COR-L47 (cell line): Measurements from ENCODE around the gene TANGO2.

Experiments used
- DNase-seq: peaks from one replicate; lab custom pipeline; 2025; lab: John Stamatoyannopoulos, UW

The TANGO2 gene, protein sequence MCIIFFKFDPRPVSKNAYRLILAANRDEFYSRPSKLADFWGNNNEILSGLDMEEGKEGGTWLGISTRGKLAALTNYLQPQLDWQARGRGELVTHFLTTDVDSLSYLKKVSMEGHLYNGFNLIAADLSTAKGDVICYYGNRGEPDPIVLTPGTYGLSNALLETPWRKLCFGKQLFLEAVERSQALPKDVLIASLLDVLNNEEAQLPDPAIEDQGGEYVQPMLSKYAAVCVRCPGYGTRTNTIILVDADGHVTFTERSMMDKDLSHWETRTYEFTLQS

DNA sequence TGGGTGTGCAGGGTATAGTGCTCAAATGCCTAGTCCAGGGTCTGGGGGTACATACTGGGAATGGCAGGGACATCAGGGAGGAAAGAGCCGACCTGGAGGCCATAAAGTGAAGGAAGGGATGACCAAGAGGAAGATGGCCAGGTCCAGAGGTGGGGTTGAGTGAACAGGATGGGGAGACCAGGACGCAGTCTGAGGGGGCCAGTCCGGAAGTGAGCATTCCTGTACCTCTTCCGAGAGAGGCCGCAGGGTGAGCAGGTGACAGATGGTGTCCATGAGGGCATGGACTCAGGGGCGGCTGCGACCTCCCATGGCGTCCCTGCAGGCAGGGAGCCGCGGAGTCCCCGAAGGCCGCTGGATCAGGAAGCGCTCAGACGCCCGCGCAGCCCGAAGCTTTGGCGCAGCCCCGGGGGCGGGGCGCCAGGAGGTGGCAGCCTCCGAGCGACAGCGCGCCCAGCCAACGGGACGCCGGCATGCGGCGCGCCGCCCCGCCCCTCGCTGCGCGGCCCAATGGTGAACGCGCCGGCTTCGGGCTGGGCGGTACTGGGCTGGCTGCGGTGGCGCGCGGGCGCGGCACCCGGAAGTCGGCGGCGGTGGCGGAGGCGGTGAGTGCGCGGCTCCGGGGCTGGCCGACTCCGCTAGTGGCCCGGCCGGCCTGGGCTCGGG, at the start of gene TANGO2:
TANGO2 (plus strand) TSS at position 578 of the 663 bp plus-strand sequence. CDS start 15,689 bp downstream, outside the sequence.
- peak; percentile 87 for DNase-seq

DNA sequence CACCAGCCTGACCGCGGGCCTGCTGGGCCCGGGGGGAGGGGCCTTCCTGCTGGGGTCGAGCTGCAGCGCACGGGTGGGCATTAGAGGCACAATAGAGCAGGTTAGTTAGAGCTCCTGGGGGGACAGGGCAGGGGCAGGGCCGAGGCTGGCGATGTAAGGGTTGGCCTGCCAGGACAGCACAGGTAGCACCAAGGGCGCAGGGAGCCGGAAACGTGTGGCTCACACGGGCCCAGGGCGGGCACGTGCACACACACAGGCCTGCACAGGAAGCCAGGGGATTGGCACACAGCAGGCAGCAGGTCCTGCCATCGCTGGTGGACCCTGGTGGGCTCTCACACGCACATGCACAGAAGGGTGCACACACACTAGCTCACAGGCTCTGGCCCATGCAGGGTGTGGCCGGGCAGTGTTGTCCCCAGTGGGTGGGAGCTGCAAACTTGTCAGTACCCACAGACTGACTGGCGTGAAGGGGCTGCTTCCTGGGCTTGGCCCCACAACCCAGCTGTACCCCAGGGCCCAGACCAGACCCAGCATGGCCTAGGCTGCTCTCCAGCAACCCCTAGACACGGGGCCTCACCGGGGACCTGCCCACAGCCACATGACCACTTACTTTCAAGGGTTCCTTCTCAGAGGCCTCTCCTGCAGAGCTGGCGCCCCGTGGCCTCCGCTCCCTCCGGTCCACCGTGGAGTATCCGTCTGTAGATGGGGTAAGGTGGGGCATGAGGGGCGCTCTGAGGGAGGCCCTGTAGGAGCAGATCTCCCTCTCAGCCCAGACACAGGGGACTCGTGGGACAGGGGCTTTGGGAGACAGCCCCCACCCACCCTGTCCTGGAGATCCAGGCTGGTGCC, 49.4 kb upstream of the TANGO2 start:
- no peak for DNase-seq

DNA sequence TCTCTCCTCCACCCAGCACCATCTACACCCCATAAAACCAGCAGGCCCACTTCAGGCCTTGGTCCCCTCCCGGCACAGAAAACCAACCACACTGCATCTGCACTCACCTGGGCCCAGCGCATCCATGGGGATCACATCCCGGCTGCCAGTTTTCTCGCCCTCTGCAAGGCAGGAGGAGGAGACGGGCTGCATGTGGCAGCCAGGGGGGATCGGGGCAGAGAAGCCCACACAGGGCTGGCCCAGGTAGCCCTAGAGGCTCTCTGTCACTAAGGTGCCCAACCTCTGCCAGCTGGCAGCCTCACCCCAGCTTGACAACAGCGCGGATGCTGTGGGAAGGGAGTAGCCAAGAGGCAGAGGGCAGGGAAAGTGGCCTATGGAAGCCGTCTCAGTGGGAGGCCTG, 48.7 kb upstream of the TANGO2 start:
- DNase-seq, result no peak

DNA sequence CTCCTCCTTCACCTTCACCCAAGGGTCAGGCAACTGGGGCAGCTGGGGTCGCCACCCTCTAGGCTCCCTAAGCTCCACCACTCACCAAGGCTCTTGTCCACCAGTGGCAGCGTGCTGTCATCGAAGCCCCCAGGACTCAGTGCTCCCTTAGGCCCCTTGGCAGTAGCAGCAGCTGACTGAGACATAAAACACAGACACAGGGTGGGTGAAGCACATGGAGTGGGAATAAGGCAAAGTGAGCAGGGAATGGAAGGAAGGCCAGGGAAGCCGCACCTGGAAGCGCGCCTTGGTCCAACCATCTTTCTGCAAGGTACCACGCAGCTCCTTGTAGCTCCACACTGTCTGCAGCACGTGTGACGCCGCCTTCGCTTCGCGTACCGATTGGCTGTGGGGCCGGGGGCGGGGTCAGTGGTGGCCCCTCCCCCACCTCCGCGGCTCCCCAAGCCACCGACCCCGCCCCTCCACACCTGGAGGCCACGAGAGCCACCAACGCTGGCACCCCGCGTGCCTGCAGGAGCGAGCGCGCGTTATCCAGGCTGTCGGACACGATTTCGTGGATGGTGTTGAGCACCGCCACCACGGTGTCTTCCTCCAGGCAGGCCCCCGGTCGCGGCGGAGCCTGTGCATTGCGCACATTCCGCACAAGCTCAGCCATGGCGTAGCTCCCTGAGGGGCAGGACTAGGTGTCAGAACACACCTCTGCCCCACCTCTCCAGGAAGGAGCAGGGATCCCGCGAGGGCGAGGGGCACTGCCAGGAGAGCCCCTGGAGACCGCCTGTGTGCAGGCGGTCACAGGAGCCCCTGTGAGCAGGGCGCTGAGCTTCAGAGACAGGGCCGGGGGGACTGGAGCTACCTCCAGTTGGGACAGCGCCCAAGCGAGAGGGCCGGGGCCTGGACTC, 48.0 kb upstream of the TANGO2 start:
- DNase-seq, result no peak

DNA sequence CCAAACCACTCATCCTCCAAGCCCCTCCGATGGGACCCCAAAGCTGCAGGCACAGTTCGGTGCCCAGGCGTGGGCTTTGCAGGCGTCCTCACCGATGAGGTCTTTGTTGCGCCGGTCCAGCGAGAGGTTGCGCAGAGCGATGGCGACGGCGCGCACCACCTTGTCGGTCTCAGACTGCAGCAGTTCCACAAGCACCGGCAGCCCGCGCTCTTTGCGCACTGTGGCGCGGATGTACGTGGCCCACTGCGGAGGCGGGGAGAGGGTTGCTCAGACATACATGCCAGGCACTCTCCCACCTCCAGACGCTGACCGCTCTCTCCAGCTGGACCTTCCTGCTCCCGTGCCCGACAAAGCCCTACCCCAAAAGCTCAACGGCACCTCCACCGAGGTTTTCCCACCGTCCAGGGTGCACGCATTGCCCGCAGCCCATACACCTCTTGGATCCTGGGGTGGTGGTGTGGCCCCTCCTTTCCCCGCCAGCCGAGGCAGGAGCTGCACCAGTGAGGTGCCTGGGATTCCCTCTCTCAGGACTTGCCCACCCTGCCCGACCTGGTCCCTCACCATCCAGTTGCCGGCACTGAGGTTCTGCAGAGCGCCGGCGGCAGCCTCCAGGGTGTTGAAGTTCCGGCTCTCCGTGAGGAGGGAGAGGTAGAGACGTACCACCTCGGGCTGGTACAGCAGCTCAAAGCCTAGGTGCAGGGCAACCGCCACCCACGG, 47.2 kb upstream of the TANGO2 start:
- DNase-seq, result no peak

DNA sequence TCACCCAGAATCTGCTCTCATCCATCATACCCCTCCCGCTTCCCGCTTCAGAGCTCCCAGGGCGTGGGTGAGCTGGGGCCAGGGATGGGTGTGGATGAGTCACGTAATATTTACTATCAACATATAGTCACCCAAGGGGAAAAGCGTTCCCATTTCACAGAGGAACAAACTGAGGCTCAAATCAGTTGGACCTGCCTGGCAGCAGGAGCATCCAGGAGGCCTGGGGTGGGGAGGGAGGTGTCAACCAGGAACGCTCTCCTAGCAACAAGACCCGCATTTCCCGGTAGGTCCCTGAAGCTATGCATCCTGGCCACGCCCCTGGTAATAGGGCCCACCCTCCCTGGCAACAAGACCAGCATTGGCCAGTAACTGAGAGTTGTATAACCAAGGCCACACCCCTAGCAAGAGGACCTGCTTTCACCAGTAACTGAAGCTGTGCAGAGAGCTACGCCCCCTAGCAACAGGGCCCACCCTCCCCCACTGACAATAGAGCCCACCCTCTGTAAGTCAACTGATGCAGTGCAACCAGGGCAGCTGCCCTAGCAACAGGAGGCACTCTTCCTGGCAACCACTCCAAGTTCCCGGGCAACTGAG, 46.5 kb upstream of the TANGO2 start:
- peak; percentile 97 for DNase-seq

DNA sequence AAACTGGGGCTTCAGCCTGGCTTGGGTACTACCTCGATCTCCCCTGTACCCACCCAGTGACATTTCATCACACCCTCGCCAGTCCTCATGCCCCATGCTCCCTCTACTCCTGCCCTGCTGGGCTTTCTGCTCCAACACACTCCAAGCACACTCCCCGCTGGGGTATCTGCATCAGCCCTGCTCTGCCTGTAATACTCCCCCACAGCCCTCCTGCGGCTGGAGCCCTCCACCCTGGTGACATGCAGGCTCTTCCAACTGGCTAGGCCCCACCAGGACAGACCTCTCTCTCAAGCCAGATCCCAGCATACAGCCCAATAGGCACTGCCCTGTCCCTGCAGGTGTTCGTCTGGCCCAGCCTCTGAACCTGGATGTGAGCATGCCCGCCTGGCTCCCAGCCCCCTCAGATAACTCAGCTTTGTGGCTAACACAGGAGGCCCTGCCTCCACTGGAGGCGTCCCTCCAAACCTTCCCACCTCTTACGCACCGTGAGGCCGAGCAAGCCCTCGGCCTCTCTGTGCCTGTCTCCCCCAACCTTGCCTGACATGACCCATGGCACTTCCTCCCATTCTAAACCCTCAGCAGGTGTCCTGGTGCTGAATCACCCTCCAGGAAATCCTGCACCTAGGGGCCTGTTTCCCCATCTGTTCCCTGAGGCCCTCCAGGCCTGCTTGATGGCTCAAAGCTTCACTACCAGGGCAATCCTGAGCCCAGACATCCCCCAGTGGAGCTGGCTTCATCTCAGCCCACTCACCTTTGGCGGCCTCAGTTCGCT, 45.8 kb upstream of the TANGO2 start:
- peak; percentile 75 for DNase-seq

DNA sequence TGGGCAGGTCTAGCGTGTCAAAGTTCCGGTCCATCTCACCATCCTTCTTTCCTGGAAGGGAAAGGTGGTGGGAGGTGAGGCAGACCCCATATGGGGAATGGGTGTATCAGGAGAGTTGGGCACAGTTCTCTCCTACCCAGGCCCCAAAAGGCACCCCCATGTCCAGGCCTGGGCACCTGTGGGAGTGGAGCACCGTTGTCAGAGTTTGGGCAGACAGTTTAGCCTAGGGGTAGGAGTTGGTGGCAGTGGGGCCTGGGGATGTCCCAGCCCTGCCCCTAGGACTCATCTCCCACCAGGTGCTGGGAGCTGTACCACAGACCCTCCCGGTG, 45.2 kb upstream of the TANGO2 start:
- no peak for DNase-seq

DNA sequence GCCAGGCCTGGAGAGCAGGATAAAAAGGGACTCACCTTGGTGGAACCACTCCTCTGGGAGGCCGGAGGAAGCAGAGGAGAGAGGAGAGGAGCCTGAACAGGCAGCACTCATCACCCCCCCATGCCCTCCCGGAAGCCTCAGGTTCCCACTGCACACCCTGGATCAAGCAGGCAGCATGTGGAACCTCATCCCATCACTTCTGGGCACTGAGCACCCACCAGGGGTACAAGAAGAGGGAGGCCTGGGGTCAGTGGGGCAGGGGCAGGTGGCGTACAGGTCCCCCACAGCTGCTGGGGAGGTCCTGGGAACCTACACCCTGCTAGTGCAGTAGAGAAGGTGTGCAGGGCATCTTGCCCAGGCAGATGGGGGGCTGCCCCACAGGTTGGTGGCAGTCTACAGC, 44.2 kb upstream of the TANGO2 start:
- DNase-seq, result no peak

DNA sequence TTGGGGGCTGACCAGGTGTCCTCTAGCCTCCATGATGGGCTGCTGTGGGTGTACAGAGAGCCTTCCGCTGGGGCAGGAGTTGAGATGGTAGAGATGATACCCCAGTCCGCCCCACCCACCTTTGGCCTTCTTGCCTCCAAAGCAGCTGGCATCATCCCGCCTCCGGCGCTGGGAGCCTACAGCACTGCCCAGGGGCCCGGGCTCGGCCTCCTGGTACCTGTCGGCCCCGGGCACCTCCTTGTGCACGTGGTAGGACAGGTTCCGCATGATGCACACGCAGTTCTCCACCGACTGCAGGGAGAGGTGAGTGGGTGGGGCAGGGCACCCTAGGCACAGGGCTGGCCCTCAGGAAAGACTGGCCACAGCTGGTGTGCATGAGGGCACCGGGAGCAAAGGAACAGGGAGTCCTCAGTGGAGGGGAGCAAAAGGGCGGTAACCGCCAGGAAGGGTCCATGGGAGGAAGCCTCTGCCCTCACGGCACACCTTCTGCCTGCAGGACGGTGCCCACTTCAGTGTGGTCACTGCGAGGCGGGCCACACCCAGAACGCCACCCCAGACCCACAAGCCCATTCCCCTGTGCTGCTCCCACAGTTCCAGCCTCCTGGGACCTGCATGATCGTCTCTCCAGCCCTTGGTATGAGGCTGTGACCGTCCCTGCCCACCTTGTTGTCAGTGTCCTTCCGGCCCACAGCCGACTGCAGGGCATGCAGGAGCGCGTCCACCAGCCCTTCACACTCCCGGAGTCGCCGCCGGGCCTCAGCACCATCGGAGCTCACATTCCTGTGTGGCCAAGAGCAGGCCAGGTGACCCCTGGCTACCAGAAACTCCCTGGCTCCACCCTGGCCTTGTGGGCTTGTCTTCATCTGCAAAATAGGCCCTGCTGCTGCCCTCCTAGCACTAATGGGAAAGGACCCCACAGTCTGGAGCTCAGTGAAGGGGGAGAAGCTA, 43.3 kb upstream of the TANGO2 start:
- DNase-seq, result no peak

DNA sequence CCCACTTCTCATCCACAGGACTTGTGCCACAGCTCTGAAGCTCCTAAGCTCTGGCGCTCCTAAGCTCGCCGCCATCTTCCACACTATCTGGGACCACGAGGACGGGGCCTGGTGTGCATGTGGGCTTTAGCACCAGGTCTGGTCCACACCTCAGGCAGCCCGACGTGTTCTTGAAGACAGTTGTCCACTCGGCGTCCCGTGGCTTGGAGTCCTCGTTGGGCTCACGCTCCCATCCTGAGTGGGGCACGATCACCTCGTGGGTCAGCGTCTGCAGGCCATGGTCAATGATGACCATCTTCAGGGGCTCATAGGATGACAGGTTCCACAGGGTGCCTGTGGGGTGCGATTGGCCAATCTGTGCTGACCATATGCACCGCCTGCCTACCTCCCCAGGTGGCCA, 42.2 kb upstream of the TANGO2 start:
- DNase-seq, result no peak

DNA sequence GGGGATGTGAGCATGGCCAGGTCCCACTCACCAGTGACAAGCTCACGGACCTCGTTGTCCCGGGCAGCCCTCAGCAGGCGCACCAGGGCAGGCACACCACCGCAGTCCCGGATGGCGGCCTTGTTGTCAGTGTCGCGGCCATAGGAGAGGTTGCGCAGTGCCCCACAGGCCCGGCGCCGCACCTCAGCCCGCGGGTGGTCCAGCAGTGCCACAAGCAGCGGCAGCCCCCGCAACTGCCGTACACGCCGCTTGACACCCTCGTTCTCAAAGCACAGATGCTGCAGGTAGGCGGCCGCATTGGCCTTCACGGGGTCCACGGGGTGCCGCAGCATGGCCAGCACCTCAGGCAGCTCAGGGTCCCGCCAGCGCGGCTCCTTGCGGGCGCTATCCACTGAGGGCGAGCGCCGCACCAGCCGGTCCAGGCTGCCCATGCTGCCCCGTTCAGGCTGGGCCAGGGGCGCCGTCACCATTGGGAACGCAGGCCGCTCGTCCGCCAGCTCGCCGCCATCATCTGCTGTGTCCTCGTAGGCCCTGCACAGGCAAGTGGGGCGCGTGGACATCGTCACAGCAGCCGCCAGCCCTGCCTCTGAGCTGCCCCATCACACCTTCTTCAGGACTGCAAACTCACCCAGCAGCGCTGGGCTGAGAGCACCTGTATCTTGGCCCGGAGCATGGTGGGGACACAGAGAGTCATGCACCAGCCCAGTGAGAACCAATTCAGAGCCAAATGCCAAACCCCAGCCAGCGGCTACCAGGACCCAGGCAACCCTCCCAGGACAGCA, 41.0 kb upstream of the TANGO2 start:
- DNase-seq, result no peak

DNA sequence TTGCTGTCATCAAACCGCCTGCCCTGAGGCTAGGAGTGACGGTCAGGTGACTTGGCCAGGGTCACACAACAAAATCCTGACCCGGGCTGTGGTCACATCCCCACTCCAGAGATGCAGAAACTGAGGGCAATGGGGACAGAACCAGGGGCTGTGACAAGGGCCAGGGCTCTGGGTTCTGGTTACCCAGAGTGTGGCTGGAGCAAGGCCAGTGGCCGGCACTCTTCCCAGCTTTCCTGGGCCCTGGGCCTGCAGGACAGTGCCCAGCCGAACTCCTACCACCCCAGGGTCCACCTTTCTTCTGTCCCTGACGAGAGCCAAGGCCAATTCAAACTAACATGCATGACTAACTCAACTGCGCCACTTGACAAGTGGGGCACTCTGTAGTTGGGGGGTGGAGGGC, 40.1 kb upstream of the TANGO2 start:
- no peak for DNase-seq

DNA sequence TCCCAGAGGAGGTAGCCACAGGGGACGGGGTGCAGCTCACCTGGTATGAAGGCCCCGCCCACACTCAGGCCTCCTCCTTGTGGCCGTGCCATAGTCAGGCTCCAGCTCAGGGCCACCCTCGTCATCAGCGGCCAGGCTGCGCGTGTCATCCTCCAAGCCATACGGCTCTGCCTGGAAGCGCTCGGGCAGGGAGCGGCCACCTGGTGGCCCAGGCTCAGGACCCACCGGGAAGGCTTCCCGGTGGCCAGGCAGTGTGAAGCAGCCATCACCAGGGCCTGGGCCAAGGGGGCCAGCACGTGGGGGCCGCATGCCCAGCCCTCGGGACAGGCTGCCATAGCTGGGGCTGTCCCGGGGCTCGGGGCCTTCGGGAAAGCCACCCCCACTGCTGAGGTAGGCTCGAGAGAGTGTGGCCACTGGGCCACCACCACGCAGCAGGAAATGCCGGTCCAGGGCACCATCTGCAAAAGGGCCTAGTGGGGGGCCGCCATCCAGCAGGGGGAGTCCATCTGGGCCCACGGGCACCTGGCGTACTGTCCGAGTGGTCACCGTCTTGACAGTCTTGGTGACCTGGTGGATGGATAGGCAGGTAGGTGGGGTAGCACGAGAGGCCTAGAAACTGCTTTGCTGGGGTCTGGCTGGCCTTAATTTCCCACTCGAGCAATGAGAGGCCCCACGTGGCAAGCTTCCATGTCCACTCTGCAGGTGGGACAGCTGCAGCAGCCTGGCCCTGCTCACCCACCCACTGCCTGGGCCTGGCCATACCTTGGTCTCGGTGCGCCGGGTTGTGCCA, 39.5 kb upstream of the TANGO2 start:
- no peak for DNase-seq

DNA sequence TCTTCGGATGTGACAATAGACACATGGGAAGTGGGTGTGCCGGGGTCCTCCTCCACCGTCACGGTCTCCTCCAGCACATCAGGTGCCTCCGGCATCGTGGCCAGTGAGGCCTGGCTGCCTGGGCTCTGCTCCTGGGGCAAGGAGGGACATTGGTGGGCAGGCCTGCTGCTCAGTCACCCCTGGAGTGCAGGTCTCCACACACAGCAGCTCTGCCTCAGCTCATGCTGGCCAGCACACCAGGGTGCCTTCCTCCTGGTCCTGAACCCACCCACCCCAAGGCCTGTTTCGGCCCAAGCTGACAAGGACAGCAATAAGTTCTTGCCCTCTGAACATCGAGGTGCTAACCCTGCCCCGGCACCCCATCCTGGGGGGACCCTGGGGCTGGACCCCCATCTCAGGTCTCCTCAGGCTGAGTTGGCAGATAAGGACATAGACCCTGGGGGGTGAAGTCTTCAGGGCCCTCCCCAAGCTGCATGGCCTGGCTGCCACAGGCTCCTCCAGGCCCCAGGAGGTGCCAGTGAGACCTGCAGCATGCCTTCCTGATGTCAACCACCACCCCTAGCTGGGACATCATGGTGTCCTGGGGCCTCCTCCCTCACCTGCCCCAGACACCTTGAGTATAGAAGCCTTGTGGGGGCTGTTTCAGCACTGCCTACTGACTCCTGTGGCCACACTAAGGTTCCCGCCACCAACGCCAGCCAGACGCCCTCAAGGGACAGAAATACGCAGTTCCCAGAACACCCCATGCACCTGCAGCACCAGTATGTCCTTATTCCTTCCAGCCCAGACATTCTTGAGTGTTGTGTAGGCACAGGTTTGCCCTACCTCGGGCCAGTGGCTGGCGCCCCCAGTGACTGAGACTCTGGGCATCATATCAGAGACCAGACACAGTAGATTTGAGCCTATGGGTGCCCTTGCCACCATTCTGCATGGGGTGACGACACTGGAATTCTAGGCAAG, 38.7 kb upstream of the TANGO2 start:
- no peak for DNase-seq

DNA sequence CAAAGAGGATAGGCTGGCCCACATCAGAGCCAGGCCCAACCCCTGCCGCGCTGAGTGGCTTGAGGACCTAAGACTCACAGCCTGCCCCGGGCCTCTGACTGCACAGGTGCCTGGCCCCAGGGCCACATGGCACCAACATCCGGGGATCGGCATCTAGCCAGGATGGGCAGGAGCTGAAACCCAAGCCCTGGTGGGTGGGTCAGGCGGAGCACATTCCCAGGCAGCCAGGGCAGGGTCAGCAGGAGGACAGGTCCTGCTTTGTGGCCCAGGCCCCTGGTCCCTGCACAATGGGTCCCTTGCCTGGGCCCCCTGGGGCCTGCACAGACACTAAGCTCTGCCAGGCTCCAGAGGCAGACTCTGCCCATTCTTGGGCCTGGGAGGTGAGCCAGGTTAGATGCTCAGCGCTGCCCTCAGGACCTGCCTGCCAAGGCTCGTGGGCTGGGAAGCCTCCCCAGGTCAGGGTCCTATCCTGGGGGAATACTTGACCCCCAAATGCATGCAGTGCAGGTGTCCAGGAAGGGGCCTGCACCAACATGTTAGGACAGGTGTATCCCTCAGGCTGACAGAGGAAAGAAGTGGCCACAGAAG, 37.8 kb upstream of the TANGO2 start:
- DNase-seq, result no peak
